Esophagus squamous epithelium (tissue), 5 donors: ENCODE results near the gene ZDHHC3. TPM values are rescaled to one million over a fixed set of nuclear protein-coding genes. Genes with fewer than 3 reads are reported as not detected.

Experiments
- DNase-seq: peaks from one replicate; lab custom pipeline; 2025; lab: John Stamatoyannopoulos, UW
- H3K27ac ChIP-seq, 4 donors: fragments of 200-600 bp; sonication (generic); one replicate each; pipeline ENCODE4 v1.5.1; 2016 to 2019; ENCODE audit warnings: mild to moderate bottlenecking in 1 of 4
- H3K27me3 ChIP-seq, 4 donors: fragments of 200-600 bp; sonication (generic); 1 replicate in 3 of 4; 2 replicates in 1 of 4; pipeline versions ENCODE4 v1.5.1 to v1.6.0; 2017 to 2021; ENCODE audit warnings: antibody characterized with exemption in 1 of 4
- H3K36me3 ChIP-seq, 3 donors: fragments of 200-600 bp; sonication (generic); one replicate each; pipeline ENCODE4 v1.5.1; 2016 to 2019
- H3K4me1 ChIP-seq, 3 donors: fragments of 200-600 bp; sonication (generic); one replicate each; pipeline ENCODE4 v1.5.1; 2017 to 2019
- H3K4me3 ChIP-seq, 4 donors: fragments of 200-600 bp; sonication (generic); 1 replicate in 3 of 4; 2 replicates in 1 of 4; pipeline ENCODE4 v1.5.1; 2016 to 2019; ENCODE audit warnings: mild to moderate bottlenecking in 2 of 4, moderate library complexity in 1 of 4
- H3K9me3 ChIP-seq, 3 donors: fragments of 200-600 bp; sonication (generic); one replicate each; pipeline ENCODE4 v1.5.1; 2016 to 2019
- POLR2A ChIP-seq, 4 donors: fragments of 450-650 bp; IDR thresholded peaks; one replicate each; pipeline ENCODE4 v1.6.1; 2017; ENCODE audit warnings: antibody characterized with exemption in 4 of 4, mild to moderate bottlenecking in 4 of 4, moderate library complexity in 3 of 4
- WGBS, 2 donors: methylation state at CpG; one replicate each; pipeline ENCODE4 v1.1.5; 2018; 5-methylcytosine and 5-hydroxymethylcytosine counted together
- intact Hi-C: fragments of 100-400 bp; cut with DNase I; formaldehyde crosslinking; loops from one replicate; pipeline ENCODE4 v1.15.0; 2022
- total RNA-seq, 4 donors: library from RNA; depleted of rRNA; stranded (reverse); fragments of >200 nt; gene quantifications; one replicate each; pipeline ENCODE4 v1.1.0, GENCODE V29; 2016
- TF ChIP-seq, protein P1 (sequence below), 6 experiments: fragments of 450-650 bp in 4 of 6; fragments of 200-600 bp in 2 of 6; sonication (generic) in 2 of 6; IDR thresholded peaks; one replicate each; pipeline ENCODE4 v1.5.1; 2016 to 2019; ENCODE audit warnings: antibody characterized with exemption in 6 of 6, mild to moderate bottlenecking in 4 of 6, moderate library complexity in 4 of 6
- donor health status: DM: yes; HTN: yes; CAD: no.

ZDHHC3 gene
- total RNA-seq, 4 donors from 2014 or later, result 64.6 to 93.8 (median 73.0) TPM

GRCh38 chr3:45010811-45011333 lies 34.9 kb upstream of the ZDHHC3 start:
- no peak for TF ChIP-seq POLR2A (IDR thresholded peaks at IDR 0.05)
- TF ChIP-seq, protein P1, sequence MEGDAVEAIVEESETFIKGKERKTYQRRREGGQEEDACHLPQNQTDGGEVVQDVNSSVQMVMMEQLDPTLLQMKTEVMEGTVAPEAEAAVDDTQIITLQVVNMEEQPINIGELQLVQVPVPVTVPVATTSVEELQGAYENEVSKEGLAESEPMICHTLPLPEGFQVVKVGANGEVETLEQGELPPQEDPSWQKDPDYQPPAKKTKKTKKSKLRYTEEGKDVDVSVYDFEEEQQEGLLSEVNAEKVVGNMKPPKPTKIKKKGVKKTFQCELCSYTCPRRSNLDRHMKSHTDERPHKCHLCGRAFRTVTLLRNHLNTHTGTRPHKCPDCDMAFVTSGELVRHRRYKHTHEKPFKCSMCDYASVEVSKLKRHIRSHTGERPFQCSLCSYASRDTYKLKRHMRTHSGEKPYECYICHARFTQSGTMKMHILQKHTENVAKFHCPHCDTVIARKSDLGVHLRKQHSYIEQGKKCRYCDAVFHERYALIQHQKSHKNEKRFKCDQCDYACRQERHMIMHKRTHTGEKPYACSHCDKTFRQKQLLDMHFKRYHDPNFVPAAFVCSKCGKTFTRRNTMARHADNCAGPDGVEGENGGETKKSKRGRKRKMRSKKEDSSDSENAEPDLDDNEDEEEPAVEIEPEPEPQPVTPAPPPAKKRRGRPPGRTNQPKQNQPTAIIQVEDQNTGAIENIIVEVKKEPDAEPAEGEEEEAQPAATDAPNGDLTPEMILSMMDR (IDR thresholded peaks at IDR 0.05), result no peak
- DNase-seq, result no peak
- intact Hi-C loops, result no loop called here

GRCh38 chr3:45009868-45010267 lies 33.9 kb upstream of the ZDHHC3 start:
- peak overlapping the region in 2 of 4 donors; percentile 76 to 87 for H3K27ac ChIP-seq

More at GRCh38 chr3:45010811-45011333, 34.9 kb upstream of the ZDHHC3 start:
- H3K9me3 ChIP-seq, result no peaks in the 10 kb centered on the region
- peaks cover 12 to 41% (median 24%) of the 10 kb centered on the region in 3 donors for H3K4me1 ChIP-seq
- H3K4me3 ChIP-seq, result no peak overlapping the region
- WGBS, 2 donors, result 25 to 40% methylated on average over 3 of the region's 3 CpGs
- H3K36me3 ChIP-seq, result peaks cover 0 to 82% (median 0%) of the 10 kb centered on the region in 3 donors
- H3K27ac ChIP-seq, result peak overlapping the region; percentile 57 to 87 (median 81)
- no peaks in the 10 kb centered on the region for H3K27me3 ChIP-seq

GRCh38 chr3:45008117-45008516 lies 32.1 kb upstream of the ZDHHC3 start:
- TF ChIP-seq POLR2A (IDR thresholded peaks at IDR 0.05), result no peak
- TF ChIP-seq, protein P1 (IDR thresholded peaks at IDR 0.05), result no peak
- Histone ChIP-seq H3K4me3 (no peak overlapping the region), H3K4me1 (peaks cover 12 to 38% (median 24%) of the 10 kb centered on the region in 3 donors), H3K27me3 (no peaks in the 10 kb centered on the region), H3K36me3 (peaks cover 0 to 80% (median 0%) of the 10 kb centered on the region in 3 donors), H3K27ac (no peak overlapping the region), H3K9me3 (no peaks in the 10 kb centered on the region)
- intact Hi-C loops, result no loop called here
- 100% methylated on average over 1 of the region's 1 CpG for WGBS, 2 donors
- no peak for DNase-seq

More at GRCh38 chr3:45009868-45010267, 33.9 kb upstream of the ZDHHC3 start:
- no peaks in the 10 kb centered on the region for H3K9me3 ChIP-seq
- 90% methylated on average over 1 of the region's 1 CpG; no CpG with 5 or more reads in 1 of the 2 donors for WGBS, 2 donors
- intact Hi-C loops, result no loop called here
- peaks cover 0 to 81% (median 0%) of the 10 kb centered on the region in 3 donors for H3K36me3 ChIP-seq
- H3K4me1 ChIP-seq, result peaks cover 12 to 41% (median 24%) of the 10 kb centered on the region in 3 donors
- H3K4me3 ChIP-seq, result no peak overlapping the region
- TF ChIP-seq, protein P1 (IDR thresholded peaks at IDR 0.05), result no peak
- TF ChIP-seq POLR2A (IDR thresholded peaks at IDR 0.05), result no peak
- no peaks in the 10 kb centered on the region for H3K27me3 ChIP-seq
- no peak for DNase-seq

DNA sequence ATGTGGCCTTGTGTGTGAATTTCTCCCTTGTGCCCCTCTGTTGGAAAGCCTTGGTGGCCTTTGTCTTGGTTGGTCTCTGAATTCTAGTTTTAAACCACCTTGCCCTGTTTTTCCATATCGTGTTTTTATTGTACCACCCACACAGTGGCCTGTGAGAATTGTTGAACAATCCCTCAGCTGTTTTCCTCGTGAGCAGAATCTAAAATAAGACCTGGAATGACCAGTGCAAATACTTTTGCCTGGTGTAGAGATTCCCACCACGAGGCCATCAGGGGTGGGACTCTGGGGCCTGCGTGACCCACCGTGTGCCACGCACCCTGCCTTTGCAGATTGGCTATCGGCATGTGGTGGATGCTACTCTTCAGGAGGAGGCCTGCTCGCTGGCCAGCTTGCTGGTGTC lies 31.1 kb upstream of the ZDHHC3 start:
- no peak for DNase-seq
- H3K27ac ChIP-seq, result no peak overlapping the region
- WGBS, 2 donors, result 82 to 88% methylated on average over 3 to 8 of the region's 8 CpGs
- no peaks in the 10 kb centered on the region for H3K9me3 ChIP-seq
- H3K4me1 ChIP-seq, result peaks cover 12 to 27% (median 15%) of the 10 kb centered on the region in 3 donors
- no peaks in the 10 kb centered on the region for H3K27me3 ChIP-seq
- no peak overlapping the region for H3K4me3 ChIP-seq
- H3K36me3 ChIP-seq, result peaks cover 0 to 80% (median 0%) of the 10 kb centered on the region in 3 donors
- TF ChIP-seq, protein P1 (IDR thresholded peaks at IDR 0.05), result no peak
- TF ChIP-seq POLR2A (IDR thresholded peaks at IDR 0.05), result no peak
- intact Hi-C loops, result no loop called here

DNA sequence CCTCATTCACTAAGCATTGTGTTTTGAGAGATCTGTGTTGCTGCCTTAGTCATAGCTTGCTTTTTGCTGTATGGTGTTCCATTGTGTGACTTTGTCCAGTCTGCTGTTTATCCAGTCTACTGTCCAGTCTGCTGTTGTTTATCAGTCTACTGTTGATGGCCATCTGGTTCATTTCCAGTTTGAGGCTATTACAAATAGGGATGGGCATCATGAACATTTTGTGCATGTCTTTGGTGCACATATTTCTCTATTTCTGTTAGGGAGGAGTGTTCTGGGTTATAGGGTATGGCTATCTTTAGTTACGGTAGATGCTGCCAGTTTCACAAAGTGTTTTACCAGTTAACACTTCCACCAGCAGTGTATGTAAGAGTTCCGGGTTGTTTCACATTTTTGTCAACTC lies 27.9 kb upstream of the ZDHHC3 start:
- WGBS, 2 donors, result 87 to 100% methylated on average over 2 of the region's 2 CpGs
- TF ChIP-seq, protein P1 (IDR thresholded peaks at IDR 0.05), result no peak
- TF ChIP-seq POLR2A (IDR thresholded peaks at IDR 0.05), result no peak
- intact Hi-C loops, result no loop called here
- Histone ChIP-seq H3K27ac (no peak overlapping the region), H3K4me1 (peaks cover 0 to 19% (median 0%) of the 10 kb centered on the region in 3 donors), H3K4me3 (no peak overlapping the region), H3K36me3 (peaks cover 0 to 93% (median 5%) of the 10 kb centered on the region in 3 donors), H3K27me3 (no peaks in the 10 kb centered on the region), H3K9me3 (no peaks in the 10 kb centered on the region)
- DNase-seq, result no peak
